ENCODE results near the gene MTHFD2L.
"Not testable (repeated sequence)": the region's sequence is repeated elsewhere in the genome, so short reads cannot be mapped to it uniquely, and the experiment has no call there.

Gene MTHFD2L

DNA sequence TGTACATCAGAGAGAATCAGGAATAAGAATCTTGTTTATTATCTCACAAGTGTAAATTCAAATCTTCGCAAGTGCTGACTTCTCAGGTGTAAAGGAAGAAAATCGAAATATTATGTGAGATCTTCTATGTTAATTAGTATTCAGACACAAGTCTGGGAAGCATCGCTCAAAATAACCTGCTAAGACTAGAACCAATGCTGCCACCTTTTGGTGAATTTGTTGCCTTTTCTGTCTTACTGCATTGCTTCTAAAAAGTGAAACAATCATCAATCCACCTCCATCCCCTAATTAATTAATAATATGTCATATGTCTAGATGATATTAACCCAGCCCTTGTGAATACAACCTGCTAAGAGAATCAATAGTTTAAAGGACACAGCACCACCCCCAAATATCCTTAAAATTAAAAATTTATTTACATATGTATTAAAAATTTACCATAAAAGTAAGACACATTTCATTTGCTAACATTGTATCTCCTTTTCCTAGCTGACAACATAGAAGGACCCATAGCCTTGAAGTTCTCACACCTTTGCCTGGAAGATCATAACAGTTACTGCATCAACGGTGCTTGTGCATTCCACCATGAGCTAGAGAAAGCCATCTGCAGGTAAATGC, 153.9 kb downstream of the MTHFD2L start:
- DNase-seq = no peak

DNA sequence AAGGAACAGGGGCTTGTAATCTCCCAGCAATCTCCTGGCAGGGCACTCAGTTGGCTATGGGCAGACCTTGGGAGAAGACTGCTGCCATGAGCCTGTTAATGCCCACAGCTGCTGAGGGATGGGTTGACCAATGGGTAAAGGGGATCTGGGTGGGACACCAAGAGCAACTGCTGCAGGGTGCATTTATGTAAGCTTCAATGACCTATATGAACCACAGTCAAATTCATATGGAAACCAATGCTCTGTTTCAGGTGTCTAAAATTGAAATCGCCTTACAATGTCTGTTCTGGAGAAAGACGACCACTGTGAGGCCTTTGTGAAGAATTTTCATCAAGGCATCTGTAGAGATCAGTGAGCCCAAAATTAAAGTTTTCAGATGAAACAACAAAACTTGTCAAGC, 156.4 kb downstream of the MTHFD2L start:
- no peak for DNase-seq

DNA sequence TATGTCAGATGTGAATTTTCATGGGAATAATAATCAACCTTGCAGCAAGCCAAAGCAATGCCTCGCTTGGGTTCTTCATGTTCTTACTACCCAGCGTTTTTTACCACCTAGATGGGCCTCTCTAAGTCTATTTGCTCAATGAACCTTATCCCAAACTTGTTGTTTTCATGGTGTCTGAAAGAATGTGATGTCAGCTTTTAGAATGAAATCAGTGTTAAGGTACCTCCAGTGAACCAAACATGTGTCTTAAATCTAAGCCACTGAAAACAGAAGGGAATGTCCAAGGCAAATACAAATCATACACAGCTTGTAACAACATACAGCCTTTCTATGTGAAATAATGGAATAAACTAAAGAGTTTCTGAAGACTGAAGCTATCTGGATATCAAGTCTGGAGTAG, 157.0 kb downstream of the MTHFD2L start:
- no peak for DNase-seq

DNA sequence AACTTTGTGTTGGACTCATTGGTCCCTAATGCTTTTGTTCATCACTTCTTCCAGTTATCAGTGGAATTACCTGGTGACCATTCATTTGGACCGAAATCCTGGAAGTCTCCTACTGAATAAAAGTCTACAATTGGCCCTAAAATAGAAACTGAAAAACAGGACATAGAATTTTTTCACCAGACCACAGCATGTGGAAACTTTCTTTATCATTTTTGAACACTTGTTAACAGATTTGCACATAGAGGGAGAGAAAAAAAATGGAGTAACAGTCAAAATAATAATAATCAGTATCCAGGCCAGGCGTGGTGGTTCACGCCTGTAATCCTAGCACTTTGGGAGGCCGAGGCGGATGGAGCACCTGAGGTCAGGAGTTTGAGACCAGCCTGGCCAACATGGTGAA, 157.5 kb downstream of the MTHFD2L start:
- no peak for DNase-seq

DNA sequence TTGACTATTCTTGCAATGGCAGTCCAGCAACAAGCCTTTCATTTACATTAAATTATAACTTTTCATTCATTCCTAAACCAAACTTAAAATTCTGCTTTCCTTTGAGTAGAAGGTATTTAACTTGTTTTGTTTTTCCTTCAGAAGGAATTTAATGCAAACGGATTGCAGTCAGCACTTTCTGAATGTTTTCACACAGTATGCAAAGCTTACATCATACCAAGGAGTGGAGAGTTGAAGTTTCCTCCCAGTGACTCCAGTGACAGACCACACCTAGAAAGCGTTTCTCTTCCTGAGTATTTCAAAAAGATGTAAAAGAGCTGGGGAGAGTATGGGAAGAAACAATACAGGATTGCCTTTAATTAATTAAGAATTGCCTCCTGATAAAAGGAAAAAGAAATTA, 158.5 kb downstream of the MTHFD2L start:
- no peak for DNase-seq

DNA sequence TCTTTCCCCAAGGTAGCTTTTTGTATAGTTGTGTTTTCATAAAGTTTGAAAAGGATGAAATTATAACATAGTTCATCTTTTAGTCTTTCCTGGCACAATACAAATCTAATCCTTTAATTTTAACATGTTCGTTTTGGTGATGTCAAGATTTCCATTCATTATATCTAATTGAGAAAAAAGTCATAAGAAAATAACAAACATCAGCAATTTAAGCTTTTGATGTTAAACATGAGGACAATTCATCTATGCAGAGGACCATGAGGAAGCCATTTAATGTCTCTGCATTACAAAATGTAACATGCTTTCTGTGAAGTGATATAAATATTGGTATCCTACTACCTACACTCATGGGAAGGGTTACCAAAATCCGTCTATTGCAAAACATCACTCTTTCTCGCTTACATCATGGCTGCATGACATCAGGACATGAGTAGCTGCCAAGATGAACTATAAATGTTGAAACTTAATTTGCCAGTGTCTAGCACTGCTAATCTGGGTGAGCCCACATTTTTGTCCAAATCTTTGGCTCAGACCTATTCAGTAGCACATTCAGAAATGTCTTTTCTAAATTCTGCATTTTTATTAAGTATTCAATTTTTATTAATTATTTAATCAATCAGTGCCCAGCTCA, 159.8 kb downstream of the MTHFD2L start:
- no peak for DNase-seq

DNA sequence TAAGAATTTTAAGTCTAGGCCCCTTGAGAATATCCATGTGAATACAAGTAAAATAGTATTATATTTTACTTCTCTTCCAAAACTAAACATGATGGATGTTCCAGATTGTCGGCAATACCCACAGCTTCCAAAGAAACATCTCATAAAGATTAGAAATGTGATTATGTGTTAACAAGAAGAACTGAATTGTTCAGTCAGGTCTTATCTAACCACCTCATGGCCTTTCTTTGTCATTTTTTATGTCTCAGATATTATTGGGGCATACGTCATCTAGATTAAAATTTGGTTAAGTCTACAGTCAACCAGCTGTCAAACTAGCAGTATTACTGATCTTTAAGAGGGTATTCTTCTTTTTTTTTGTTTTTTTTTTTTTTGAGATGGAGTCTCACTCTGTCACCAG, 160.4 kb downstream of the MTHFD2L start:
- no peak for DNase-seq

DNA sequence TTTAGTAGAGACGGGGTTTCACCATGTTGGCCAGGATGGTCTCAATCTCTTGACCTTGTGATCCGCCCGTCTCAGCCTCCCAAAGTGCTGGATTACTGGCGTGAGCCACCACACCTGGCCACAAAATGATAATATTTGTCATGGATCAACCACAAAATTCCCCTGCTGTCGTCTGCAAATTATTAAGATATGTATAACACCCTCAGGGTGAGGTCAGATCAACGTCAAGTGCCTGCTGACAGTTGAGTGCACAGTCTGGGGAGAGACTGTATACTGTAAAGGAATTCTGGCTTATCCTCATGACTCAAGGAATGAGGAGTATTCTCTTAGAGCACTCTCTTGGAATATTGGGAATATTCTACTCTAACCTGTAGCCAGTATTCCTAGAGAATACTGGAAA, 161.6 kb downstream of the MTHFD2L start:
- DNase-seq = no peak

DNA sequence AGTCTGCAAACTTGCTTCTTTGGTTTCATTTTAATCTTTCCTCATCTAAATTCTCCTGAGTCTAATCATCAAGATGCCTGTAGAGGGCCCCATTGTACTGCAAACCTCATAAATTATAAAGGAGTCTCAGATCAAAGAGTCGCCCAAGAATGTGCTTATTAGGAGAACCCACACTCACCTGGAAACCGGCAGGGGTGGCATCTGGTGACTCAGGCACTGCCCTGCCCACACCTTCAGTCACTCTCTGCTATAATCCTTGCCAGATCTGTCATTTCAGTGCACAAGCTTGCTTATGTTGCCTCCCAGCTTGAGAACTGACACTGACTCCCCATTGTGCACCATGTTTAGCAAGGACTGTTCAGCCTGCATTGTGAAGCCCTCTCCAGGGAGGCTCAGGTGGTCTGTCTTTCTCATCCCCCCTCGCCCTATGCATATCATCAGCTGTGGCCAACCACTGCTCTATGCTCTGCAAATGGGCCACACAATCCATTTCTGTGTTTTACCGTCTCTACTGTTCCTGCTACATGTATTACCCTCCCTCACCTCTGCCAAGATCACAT, 162.7 kb downstream of the MTHFD2L start:
- DNase-seq = peak; percentile 57

DNA sequence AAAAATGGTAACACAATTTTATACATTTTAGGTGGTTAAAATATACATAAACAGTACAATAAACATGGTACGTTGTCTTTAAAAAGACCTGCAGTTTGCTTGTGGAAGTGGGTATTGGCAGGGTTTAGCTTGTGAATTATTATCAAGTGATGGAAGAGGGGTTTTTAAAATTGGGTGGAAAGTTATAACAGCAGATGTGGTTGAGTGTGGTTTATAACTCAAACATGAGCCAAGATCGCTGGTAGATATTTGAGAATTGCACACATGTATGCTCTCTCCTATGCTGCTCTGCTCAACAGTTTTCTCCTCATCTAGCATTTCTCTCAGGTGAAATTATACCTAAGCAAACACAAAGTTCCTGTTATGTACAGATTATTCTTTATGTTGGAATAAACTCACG, 164.4 kb downstream of the MTHFD2L start:
- DNase-seq = no peak

DNA sequence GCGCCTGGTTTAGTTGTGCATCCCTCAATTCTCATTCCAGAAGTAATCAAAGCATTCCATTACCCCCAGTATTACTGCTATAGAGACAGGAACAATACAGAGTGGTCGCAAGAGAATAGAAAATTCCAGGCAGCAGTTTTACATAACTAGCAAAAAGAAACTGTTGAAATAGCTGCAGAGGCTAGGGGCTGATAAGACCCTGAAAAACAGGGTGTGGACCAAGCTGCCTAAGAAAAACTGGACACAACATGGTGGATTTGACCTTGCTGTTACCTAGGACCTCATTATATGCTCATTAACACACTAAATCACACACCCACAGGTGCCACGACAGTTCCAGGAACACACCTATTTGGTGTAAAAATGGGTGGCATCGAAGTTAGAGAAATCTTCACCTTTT, 165.7 kb downstream of the MTHFD2L start:
- no peak for DNase-seq

DNA sequence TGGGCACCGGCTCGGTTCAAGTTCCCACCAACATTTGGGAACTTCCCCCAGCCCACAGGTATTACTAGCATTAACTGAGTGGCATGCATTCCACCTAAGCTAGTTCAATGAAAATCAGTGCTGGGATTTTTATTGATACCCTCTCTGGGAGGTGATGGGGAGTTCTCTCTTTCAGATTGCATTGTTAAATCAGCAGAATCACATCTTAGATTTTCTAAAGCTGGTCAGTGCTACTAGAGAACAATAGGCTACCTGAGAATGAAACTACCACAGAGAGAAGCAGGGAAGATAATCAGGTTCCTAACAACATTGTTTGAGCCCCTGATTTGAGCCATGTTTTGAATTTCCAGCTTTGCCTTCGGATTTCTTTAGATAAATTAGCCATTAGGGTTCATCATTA, 166.3 kb downstream of the MTHFD2L start:
- no peak for DNase-seq

DNA sequence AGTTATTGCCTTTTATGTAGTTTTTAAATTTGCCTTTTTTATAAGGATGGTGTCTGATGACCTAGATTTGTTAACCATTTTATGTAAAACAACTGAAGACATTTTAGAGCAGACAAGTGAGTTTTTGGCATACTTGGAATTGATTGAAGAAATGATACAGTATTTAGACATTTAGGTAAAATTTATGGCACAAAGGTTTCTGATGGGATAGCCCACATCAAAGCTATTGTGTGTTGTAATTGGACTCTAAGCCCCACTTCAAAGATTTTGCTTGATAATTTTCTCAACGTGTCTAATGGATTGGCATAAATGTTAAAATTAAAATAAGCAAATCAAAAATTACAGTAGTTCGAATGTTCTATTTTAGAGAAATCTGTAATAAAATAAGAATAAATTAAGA, 168.0 kb downstream of the MTHFD2L start:
- DNase-seq = no peak

DNA sequence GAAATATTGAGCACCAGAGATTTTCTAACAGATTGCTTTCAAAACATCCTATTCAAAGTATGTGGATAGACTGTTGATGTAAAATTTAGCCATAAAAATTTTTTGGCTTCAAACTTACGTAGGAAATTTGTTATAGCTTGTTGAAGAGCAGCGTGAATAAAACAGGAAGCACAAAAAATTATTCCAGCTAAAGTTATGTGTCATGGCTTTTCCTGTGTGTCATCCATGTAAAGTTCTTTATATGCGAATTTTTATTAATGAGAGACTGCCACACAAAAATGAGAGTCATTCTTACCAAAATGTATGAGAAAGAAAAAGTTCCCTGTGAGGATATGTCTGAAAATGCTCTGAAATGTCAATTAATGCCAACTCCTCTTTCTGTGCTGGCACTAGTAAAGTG, 169.8 kb downstream of the MTHFD2L start:
- no peak for DNase-seq

DNA sequence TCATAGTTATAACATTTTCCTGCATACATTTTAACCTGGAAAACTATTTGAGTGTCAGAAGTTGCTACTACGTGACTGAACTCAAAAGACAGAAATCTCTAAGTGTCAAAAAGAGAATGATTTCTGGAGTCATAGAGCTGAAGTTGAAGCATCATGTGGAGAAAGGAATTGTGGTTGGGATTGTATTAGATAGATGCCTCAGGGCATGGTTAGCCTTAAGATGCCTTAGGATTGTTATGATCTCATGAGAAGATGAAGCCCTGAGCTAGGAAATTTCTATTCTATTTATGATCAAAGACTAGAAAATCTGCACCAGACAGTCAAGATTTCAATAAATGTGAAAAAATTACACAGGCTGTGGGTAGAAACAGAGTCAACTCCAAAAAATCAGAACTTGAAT, 170.6 kb downstream of the MTHFD2L start:
- no peak for DNase-seq

DNA sequence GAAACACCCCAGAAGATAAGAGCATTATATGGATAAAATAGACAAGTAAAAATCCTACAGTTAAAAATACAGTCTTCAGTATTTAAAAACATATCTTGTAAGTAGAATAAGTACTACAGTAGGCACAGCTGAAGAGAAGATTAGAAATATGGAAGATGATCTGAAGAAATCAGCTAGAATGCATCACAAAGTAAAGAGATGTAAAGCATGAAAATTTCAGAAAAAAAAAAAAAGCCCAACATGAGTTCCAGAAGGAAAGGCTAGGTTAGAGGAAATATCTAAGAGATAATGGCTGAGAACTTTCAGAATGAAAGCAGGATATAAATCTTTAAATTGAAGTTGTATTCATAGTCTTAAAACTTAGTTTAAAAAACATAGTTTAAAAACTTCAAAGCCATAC, 171.4 kb downstream of the MTHFD2L start:
- no peak for DNase-seq

DNA sequence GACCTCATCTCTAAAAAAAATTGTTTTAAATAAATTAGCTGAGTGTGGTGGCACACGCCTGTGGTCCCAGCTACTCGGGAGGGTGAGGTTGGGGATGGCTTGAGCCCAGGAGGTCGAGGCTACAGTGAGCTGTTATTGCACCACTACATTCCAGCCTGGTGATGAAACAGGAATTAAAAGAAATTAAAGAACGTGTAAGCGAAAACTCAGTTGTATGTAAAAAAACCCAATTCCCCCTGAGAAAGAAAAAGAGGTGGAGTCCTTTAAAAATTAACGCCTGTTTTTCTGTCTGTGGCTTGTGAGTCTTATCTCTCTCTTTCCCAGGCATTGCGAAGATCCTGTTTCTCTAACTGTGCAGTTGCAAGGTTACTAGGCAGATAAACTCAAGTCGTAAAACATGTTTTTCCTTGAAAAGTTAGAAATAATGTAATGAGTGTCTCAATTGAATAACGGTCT, 172.4 kb downstream of the MTHFD2L start:
- DNase-seq = no peak

DNA sequence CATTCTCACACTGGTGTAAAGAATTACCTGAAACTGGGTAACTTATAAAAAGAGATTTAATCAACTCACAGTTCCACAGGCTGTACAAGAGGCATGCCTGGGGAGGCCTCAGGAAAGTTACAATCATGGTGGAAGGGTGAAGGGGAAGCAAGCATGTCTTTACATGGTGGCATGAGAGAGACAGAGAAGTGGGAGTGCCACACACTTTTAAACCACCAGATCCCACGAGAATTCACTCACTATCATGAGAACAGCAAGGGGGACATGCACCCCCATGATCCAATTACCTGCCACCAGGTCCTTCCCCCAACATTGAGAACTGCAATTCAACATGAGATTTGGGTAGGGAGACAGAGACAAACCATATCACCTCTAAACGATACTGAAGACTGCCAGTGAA, 173.3 kb downstream of the MTHFD2L start:
- no peak for DNase-seq

DNA sequence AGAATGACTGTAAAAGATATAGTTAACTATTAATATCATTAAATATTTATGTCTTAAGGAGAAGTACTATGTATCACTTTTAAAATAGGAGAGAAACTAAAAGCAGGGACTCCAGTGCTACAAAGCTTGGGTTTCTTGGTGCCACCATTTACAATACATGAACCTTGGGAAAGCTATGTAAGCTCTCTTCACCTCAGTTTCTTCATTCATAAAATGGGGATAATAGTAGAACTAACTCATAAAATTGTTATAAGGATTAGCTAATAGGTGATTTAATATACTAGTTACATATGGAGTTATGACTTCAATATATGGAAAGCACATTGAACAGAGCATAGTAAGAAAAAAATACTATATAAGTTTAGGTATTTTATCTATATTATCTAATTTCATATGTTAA, 174.0 kb downstream of the MTHFD2L start:
- DNase-seq = no peak

DNA sequence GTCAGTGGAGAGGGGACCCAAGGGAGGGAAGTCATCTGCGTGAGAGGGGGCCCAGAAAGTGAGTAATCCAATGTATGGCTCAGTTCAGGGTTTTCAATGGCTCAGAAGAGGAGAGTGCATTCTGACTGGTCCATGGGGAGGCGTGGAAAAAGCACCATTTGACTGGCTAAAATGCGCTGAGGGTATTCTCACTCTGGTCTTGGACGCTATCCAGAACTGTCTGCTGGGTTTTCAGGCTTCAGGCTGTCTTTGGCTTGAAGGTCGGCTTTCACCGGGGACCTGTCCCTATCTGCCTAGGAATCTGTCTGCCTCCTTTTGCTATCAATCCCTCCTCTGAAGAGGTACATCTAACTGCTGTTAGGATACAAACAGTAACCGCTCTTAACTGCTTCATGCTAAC, 176.7 kb downstream of the MTHFD2L start:
- no peak for DNase-seq

DNA sequence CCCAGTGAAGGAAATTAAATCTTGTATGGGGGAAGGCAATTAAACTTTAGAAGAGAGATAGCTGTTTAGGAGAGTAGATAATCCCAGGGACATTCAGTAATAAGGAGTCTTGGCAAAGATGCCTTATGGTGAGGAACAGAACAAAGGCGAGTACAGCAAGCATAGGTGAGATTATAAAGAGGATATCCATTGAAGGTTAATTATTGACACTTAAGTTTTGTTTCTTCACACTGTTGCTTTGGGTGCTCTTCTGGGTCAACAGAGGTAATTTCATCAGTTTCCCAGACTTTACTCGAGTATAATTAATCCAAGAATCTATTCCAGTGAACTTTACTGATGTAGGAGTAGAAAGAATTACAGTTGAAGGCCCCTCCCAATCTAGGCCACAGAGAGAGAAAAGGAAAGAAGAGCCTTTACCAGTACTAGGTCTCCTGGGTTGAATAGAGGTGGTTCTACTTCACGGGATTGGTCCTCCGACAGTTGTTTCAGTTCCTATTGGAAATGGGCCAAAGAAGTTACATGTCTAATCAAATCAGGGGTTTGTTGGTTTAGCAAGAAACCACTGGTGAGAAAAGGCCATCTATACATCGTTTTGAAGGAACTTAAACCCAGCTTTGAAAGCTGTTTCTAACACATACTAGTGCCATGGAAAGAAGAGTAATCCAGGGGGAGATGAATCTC, 177.6 kb downstream of the MTHFD2L start:
- DNase-seq = no peak

DNA sequence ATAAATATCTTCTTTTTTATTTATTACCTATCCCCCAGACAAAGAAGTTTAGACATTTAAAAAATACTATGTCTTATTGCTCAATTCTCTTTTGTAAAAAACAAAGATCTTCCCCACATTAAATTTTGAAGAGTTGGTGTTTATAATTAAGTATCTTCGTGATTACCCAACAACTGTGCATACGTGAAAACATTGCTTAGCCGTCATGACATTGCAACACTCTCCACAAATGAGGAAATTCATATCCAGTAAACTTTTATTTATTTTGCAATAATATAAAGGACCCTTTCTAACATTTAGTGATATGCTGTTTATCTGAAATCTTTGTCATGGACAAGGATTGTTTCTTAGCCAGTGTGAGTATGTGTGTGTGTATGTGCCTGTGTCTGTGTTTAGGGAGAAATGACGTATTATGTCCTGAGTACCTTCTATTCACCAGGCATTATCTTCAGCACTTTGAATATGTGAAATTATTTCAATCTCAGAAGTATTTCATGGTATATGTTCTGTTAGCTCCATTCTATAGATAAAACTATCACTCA, 180.9 kb downstream of the MTHFD2L start:
- DNase-seq = no peak

DNA sequence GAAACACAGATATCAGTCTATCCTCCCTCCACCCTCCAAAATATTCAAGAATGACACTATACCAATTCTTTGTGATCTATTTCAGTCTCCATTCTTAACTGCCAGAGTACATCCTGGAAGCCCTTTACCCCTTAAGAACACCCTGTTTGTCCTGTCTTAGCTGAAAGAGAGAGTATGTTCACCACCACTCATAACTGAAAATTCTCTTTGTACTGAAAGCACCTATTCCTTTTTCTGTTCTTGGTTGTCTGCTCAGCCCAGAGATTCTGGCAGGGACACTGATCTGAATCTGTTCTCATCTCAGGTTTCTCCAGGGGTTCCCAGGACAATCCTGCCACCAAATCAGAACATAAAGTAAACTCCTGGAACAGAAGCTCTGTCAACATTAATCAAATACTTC, 181.6 kb downstream of the MTHFD2L start:
- no peak for DNase-seq

DNA sequence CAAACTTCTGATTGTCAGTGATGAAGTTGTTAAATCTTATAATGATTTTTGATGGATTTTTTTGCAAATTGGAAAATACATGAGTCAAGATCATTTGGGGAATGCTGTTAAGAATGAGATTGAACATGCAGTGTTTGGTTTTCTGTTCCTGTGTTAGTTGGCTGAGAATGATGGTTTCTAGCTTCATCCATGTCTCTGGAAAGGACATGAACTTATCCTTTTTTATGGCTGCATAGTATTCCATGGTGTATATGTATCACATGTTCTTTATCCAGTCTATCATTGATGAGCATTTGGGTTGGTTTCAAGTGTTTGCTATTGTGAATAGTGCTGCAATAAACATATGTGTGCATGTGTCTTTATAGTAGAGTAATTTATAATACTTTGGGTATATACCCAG, 182.5 kb downstream of the MTHFD2L start:
- not testable (repeated sequence) for DNase-seq

Data from activated CD8-positive, alpha-beta memory T cell treated with anti-CD3 and anti-CD28 coated beads for 24 hours (primary cell).